ENCODE measurements around the gene ZNF808.
"Not testable (repeated sequence)": the region's sequence is repeated elsewhere in the genome, so short reads cannot be mapped to it uniquely, and the experiment has no call there.

ZNF808 gene

DNA sequence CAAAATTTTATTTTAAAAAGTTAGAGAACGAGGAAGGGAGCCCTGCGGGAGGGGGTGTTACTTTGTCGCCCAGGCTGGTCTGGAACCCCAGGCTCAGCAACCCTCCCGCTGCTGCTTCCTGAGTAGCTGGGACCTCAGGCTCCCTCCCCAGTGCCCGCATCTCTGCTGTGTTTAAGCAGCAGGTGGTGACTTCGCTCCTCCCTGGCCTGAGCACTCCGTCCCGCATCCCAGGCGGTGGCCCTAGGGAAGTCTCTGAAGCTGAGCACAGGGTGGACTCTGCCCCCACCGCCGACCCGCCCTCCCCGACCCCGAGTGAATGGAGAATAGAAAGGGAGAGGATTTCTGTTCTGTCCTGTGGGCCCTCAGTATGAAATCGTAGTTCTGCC is 73.2 kb downstream of the ZNF808 start:
- DNase-seq, result peak in 1 of 4 experiments; percentile 23

GRCh38 chr19:52601025-52601973 is 73.8 kb downstream of the ZNF808 start:
- DNase-seq, result peak; percentile 92 to 97 (median 95)

GRCh38 chr19:52601974-52602366 is 74.5 kb downstream of the ZNF808 start:
- DNase-seq, result not testable (repeated sequence)

GRCh38 chr19:52602941-52603340 is 75.5 kb downstream of the ZNF808 start:
- DNase-seq, result no peak

DNA sequence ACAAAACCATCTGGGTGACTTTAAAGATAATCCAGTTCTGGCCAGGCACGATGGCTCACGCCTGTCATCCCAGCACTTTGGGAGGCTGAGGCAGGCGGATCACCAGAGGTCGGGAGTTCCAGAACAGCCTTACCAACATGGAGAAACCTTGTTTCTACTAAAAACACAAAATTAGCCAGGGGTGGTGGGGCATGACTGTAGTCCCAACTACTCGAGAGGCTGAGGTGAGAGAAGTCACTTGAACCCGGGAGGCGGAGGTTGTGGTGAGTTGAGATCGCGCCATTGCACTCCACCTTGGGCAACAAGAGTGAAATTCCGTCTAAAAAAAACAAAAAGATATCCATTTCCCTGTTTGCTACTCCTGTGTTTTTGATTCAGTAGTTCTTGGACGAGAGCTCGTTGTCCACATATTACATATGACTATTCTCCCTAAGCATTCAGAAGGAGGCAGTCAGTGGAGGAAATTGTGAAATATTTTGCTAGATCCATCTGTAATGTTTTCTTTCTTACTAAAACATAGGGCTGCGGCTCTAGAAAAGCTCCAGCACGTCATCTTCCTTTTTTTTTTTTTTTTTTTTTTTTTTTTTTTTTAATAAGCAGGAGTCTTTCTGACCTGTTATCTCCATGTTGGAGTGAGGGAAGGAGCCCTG is 76.2 kb downstream of the ZNF808 start:
- no peak for DNase-seq
